ENCODE measurements around the gene ECPAS.

DNA sequence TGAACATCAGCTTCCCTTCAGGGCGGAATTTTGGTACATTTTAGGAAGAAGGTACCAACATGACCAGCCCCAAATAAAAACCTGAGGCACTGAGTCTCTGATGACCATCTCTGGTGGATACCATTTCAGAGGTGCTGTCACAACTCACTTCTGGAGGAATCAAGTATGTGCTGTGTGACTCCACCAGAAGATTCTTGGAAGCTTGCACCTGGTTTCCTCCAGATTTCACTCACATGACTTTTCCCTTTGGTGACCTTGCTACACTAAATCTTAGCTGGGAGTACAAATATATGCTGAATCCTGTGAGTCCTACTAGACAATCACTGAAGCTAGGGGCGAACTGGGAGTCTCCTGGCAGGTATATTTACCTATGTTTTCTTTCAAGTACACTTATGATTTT, 28.5 kb downstream of the ECPAS start:
- no peak for TF ChIP-seq SIN3A (IDR thresholded peaks at IDR 0.05; ENCODE audit: borderline replicate concordance, insufficient read depth, low read length)
- TF ChIP-seq, protein P1, sequence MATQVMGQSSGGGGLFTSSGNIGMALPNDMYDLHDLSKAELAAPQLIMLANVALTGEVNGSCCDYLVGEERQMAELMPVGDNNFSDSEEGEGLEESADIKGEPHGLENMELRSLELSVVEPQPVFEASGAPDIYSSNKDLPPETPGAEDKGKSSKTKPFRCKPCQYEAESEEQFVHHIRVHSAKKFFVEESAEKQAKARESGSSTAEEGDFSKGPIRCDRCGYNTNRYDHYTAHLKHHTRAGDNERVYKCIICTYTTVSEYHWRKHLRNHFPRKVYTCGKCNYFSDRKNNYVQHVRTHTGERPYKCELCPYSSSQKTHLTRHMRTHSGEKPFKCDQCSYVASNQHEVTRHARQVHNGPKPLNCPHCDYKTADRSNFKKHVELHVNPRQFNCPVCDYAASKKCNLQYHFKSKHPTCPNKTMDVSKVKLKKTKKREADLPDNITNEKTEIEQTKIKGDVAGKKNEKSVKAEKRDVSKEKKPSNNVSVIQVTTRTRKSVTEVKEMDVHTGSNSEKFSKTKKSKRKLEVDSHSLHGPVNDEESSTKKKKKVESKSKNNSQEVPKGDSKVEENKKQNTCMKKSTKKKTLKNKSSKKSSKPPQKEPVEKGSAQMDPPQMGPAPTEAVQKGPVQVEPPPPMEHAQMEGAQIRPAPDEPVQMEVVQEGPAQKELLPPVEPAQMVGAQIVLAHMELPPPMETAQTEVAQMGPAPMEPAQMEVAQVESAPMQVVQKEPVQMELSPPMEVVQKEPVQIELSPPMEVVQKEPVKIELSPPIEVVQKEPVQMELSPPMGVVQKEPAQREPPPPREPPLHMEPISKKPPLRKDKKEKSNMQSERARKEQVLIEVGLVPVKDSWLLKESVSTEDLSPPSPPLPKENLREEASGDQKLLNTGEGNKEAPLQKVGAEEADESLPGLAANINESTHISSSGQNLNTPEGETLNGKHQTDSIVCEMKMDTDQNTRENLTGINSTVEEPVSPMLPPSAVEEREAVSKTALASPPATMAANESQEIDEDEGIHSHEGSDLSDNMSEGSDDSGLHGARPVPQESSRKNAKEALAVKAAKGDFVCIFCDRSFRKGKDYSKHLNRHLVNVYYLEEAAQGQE (IDR thresholded peaks at IDR 0.05; ENCODE audit: insufficient read depth in 1 of 2, low read depth in 2 of 2, low read length in 2 of 2): no peak
